Neural cell (in vitro differentiated cells): ENCODE results near the gene XXYLT1.

Experiments used
- EP300 ChIP-seq: fragments of 450-650 bp; conservative IDR thresholded peaks from 2 replicates; pipeline ENCODE4 v1.6.1; 2014; ENCODE audit warnings: antibody characterized with exemption, mild to moderate bottlenecking, moderate library complexity; ENCODE audit not compliant: poor library complexity, severe bottlenecking
- TAF1 ChIP-seq: IDR thresholded peaks from 2 replicates; pipeline ENCODE4 v1.6.1; 2012; ENCODE audit warnings: low read depth
- TF ChIP-seq, protein P1 (sequence below): IDR thresholded peaks from 2 replicates; pipeline ENCODE4 v1.6.1; 2012; ENCODE audit warnings: borderline replicate concordance

DNA sequence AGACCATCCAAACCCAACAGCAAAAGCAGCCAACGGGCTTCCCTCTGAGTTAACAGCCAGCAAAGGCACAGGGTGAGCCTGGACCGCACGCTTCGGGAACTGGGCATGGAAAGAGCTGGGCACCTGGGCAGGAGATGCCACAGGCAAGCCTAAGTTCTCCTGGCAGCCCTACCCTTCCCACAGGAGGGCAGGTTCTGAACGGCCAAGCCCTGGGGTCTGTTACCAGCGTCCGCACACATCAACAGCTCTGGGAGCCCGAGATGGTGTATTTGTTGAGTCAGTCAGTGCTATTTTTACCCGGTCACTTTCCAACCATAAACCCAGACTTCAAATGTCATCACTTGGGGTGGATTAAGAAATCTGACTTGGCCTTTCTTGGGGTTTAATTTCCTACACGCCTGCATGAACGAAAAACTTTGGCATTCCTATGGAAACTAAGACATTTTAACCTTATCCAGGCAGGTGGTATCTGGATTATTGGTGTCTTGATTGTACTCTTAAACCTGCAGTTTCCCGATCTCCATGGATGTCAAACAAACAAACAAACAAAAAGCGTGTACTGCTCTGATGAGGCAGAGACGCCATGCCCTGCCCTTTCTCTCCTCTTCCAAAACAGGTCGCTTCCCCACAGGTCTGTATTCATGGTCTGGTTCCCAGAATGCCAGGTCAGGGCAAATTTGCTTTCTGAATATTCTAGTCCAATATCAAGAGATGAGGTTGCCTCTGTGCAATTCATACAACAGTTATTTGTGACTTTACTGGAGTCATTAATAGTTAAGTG is 99.7 kb downstream of the XXYLT1 start:
- TF ChIP-seq EP300 (no peak), TAF1 (no peak)
- TF ChIP-seq, protein P1, sequence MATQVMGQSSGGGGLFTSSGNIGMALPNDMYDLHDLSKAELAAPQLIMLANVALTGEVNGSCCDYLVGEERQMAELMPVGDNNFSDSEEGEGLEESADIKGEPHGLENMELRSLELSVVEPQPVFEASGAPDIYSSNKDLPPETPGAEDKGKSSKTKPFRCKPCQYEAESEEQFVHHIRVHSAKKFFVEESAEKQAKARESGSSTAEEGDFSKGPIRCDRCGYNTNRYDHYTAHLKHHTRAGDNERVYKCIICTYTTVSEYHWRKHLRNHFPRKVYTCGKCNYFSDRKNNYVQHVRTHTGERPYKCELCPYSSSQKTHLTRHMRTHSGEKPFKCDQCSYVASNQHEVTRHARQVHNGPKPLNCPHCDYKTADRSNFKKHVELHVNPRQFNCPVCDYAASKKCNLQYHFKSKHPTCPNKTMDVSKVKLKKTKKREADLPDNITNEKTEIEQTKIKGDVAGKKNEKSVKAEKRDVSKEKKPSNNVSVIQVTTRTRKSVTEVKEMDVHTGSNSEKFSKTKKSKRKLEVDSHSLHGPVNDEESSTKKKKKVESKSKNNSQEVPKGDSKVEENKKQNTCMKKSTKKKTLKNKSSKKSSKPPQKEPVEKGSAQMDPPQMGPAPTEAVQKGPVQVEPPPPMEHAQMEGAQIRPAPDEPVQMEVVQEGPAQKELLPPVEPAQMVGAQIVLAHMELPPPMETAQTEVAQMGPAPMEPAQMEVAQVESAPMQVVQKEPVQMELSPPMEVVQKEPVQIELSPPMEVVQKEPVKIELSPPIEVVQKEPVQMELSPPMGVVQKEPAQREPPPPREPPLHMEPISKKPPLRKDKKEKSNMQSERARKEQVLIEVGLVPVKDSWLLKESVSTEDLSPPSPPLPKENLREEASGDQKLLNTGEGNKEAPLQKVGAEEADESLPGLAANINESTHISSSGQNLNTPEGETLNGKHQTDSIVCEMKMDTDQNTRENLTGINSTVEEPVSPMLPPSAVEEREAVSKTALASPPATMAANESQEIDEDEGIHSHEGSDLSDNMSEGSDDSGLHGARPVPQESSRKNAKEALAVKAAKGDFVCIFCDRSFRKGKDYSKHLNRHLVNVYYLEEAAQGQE = no peak
